Globus pallidus (tissue), 1 donor: Measurements from ENCODE around the gene SPINDOC.

Experiments
- DNase-seq: peaks from one replicate; pipeline ENCODE4 v3.0.0-alpha.2; 2015; ENCODE audit warnings: low spot score

SPINDOC gene

DNA sequence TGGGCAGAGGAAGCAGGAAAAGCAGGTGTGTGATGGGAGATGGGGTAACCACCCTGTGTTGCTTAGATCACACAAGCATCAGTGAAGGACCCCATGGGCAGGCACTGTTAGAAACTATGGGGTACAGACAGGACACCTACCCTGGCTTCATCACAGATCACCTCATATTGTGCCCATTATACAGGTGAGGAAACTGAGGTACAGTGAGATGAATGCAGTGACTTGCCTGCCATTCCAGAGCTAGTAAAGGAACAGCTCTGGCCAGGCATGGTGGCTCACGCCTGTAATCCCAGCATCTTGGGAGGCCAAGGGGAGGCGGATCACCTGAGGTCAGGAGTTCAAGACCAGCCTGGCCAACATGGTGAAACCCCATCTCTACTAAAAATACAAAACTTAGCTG, 19.8 kb downstream of the SPINDOC start:
- DNase-seq = no peak

- no peak for DNase-seq
These were observed 21.4 kb downstream of the SPINDOC start for GRCh38 chr11:63834535-63835157.

GRCh38 chr11:63835158-63835545, 21.9 kb downstream of the SPINDOC start:
- no peak for DNase-seq

DNA sequence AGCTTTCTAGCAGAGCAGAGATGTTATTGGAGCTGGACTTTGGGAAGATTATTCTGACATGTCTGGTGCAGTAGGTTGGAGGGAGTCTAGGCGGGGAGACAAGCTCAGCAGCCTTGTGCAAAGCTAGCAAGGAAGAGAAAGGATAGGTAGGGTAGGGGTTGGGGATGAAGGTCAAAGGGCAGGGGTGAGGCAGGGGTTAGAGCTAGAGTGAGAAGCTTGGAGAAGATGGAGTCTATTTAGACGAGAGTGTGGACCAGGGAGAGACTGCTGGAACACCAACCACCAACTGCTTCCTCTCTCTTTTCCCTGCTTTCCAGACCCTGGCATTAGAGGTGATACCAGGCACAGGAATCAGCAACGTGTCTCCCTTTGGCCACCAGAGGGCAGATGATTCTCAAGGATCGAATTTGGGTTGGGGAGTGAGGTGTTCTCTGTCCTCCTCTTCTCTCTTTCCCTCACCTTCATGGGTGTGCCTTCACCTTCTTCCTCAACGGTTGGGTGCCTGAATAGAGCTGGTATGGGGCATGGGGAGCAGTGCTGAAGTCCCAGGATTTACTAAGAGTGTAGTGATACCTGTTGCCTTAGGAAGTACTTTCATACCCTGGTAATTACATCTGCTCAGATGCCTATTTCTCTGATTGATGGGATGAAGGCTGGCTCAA, 23.9 kb downstream of the SPINDOC start:
- peak; percentile 73 for DNase-seq

- DNase-seq = no peak
These were observed 24.5 kb downstream of the SPINDOC start for GRCh38 chr11:63837739-63838138.

GRCh38 chr11:63838150-63838677, 25.0 kb downstream of the SPINDOC start:
- no peak for DNase-seq

GRCh38 chr11:63838678-63839507, 25.6 kb downstream of the SPINDOC start, which contains the start of gene MARK2:
Gene MARK2 (plus strand): TSS chr11:63839110. CDS start chr11:63839507, 397 bp downstream.
- DNase-seq = peak; percentile 98

DNA sequence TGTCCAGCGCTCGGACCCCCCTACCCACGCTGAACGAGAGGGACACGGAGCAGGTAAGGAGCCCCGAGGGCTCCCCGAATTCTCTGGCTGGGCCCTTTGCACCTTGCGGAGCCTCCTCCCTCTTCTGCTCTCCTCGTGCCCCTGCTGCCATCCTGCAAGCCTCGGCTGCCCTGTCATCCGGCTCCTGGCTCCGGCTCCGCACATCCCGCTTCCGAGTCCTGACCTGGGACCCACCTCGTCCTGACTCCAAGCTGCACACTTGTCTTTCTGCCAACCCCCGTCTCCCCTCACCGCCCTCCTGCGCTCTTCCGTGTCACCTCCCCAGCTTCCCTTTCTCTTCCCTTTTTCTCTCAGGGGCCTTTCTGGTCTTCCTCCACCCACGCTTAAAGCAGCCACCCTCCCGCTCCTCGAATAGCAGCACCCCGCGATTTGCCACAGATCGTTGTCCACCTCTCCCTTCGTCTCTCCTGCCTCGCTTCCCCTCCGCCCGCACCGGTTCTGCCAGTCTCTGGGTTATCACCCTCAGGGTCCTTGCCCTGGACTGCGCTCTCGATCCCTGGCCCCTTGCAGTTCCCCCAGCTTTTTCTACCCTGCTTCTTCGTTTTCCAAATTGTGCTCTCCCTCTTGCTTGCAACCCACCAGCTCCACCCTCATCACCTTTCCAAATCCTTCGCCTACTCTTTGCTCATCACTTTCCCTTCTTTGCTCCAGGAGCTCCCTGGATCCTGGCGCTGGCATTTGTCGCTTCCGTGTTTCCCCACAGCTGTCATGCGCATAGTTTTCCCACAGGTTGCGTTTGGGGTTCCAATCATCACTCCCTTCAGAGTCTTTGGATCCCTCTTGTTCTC, 26.5 kb downstream of the SPINDOC start:
- DNase-seq = no peak

GRCh38 chr11:63840356-63841060, 27.3 kb downstream of the SPINDOC start:
- DNase-seq = no peak

DNA sequence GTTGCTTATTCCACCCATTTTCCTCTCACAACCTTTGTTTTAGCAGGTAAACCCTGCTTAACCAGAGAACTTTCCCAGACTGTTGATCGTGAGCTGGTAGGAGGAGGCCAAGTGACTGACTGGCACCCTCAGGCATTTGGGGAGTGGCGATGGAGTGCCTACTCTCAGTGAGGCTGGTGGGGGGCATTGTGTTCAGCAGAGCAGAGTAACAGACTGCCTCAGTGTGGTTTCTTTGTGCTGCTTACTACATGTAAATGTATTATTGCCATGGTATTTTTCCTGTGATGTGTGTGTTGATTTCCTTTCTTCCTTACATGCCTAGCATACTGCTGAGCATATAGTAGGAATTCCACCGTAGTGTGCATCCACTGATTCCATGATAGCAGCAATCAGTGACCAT, 28.3 kb downstream of the SPINDOC start:
- DNase-seq = no peak

GRCh38 chr11:63843041-63843440, 29.8 kb downstream of the SPINDOC start:
- DNase-seq = no peak

DNA sequence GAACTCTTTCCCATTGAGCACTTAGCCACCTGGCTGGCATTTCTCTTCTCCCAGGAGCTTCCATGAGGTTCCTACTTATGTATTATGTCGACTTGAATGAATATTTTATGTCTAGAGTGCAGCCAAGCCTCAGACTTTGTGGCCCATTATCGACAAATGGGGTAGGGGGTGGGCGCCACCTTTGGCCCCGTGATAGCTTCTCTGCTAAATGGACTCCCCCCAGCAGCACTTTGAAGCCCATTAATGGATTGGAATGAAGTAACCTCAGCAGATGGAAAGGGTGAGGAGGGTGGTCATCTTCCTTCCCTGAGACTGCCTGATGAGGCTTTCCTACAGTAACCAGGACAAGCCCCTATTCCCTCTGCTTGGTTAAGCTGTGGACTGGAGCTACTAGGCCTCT, 31.6 kb downstream of the SPINDOC start:
- no peak for DNase-seq

DNA sequence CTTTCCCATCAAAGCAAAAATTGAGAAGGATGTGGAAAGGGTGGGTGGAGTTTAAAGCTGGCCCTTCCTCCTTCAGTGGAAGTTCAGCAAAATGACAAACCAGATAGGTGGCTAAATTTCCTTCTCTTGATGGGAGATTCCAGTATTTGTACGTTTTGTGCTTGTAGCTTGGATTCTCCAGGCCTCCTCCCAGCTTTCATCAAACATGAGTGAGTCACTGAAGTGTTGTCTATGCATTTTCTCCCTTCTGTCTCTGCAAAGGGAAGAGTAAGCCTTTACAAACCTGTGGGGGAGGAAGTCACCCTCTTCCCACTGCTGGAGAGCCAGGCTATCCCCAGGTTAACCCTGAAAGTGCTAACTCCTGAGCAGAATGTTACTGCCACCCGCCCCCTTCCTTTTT, 32.0 kb downstream of the SPINDOC start:
- DNase-seq = no peak

DNA sequence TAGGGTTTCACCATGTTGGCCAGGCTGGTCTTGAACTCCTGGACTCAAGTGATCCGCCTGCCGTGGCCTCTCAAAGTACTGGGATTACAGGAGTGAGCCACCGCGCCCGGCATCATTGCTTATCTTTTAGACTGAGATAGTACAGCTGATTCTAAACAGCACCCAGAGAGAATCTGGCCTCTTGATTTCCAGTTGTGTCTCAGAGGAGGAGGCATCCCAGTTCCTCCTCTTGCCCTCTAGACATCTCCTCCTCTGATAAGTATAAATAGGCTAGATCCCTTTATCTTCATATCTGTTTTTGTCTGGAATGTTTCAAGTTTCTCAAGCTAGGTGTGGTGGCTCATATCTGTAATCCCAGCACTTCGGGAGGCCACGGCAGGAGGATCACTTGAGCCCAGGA, 32.7 kb downstream of the SPINDOC start:
- DNase-seq = no peak

DNA sequence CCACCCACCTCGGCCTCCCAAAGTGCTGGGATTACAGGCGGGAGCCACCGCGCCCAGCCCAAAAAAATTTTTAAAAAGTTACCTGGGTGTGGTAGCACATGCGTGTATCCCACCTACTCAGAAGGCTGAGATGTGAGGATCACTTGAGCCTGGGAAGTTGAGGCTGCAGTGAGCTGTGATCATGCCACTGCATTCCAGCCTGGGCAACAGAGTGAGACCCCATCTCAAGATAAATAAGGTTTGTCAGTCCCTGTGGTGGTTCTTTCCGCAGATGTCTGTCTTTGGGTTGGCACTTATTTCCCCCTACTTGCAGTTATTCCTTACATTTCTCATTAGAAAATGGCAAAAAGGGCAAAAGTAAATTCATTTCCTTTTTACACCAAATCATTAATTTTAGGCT, 33.6 kb downstream of the SPINDOC start:
- no peak for DNase-seq

GRCh38 chr11:63847363-63847762, 34.1 kb downstream of the SPINDOC start:
- no peak for DNase-seq

GRCh38 chr11:63849691-63850090, 36.4 kb downstream of the SPINDOC start:
- DNase-seq = no peak

- no peak for DNase-seq
These were observed 37.7 kb downstream of the SPINDOC start for GRCh38 chr11:63850920-63851319.

DNA sequence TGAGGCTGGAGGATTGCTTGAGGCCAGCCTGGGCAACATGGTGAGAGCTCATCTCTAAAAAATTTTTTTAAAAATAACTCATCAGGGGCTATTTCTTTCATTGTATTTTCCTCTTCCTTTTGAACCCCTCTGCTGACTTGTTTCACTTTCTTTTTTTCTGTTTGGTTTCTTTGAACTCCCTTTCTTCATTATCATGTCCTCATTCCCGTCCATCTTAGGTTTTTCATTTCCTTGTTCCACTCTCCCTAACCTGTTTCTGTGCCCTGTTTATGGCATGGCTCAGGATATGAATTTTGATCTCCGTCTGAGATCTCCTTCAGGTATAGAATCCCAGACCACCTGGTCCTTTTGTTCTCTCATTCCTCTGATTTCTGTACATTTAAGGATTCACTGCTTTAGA, 38.1 kb downstream of the SPINDOC start:
- no peak for DNase-seq

DNA sequence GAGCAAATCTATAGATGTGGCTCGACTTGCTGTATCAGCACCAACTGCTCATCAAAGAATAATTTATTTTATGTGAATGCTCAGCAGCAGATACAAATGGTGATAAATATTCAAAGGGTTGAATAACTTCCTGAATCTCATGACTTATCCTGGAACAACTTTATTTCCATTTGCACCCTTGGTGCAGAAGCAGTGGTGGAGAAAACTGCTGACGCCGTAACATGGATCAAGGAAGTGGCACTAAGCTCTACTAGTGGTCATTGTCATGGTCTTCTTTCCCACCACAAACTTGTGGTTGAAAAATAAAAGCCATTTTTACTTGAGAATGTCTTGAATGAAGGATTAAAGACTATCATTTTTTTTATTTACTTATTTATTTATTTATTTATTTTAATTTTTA, 40.2 kb downstream of the SPINDOC start:
- DNase-seq = no peak

DNA sequence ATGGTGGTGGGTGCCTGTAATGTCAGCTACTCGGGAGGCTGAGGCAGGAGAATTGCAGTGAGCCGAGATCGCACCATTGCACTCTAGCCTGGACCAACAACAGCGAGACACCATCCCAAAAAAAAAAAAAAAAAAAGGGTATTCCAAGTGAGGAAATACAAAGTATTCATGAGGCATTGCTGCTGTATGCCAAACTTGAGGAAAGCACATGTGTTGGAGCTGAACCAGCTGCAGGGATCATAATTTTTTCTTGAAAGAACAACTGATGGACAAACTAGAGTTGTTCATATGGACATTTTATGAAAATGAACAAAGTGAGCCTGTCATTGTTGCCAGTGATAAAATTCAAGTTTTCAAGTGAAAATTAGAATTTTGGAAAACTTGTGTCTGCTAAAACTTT, 41.4 kb downstream of the SPINDOC start:
- no peak for DNase-seq
